Stimulated activated CD8-positive, alpha-beta memory T cell treated with anti-CD3 and anti-CD28 coated beads, Interleukin-7, amount 100 ng/mL, for 1 hour (primary cell): Measurements from ENCODE around the gene DYNLL2.
"Not testable (repeated sequence)": the region's sequence is repeated elsewhere in the genome, so short reads cannot be mapped to it uniquely, and the experiment has no call there.

Source experiments
- DNase-seq, 2 donors: peaks; one replicate each; pipeline ENCODE4 v3.0.0-alpha.2; 2020; ENCODE audit warnings: low read depth in 2 of 2

The DYNLL2 gene

DNA sequence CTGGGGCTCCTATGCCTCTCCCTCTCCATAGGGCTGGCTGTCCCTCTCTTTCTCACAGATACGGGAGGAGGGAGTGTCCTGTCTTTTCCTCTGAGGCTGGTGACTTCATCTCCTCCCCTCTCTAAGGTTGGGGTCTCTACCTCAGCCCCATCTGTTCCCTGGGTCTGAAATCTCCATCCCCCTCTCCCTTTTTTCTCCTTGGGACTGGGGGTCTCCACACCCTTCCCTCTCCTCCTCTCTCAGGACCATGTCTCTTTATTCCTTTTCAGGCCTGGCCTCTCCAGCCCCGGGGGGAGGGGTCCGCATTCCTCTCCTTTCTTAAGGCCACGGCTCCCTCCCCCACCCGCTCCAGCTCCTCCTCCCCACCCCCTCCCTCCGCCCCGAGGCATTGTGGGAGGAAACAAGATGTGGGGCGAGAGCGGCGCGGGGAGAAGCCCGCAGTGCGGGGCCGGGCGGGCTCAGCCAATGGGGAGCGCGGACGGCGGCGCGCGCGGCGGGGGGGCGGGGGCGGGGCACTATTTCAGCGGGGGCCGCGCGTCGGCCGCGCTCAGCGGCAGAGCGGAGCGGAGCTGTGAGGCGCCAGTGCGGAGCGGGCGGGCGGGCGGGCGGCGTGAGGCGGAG is at the start of gene DYNLL2:
Gene DYNLL2, plus strand, starts transcription at position 550 of the 621 bp plus-strand sequence. CDS start 3,672 bp downstream, outside the sequence.
- peak; percentile 77 to 78 for DNase-seq

DNA sequence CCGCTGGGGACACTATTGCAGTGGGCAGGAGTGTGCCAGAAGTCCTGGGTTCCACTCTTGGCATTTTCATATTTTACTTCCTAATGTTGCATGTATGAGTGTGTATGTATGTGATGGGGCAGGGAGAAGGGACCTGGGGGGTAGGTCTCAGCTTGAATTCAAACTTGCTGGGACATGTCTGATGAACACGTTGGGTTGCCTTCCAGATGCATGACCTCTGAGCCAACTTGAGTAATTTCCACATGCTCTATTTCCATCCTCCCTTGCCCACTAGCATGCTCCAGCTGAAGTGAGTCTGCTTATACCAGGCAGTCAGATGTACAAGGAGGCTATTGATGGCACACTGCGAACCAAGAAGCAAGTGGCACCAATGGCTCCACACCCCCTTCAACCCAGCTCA is 43.2 kb upstream of the DYNLL2 start:
- no peak for DNase-seq

DNA sequence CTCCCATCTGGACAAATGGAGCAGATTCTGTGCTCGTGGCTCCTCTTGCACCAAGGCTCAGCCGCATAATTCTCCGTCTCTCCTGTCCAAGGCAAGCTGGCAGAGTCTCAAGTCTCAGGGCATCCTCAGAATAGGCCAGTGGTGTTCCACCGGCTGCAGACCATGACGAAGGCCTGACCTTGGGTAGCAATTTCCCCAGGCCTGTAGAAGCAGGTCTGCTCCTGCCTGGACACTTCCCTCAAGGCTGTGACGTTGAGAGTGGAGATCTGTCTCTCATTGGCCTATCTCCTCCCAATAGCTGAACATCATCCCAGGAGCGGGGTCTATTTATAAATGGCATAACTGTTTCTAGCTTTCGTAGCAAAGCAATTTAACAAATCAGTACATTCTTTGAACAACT is 42.8 kb upstream of the DYNLL2 start:
- no peak for DNase-seq

DNA sequence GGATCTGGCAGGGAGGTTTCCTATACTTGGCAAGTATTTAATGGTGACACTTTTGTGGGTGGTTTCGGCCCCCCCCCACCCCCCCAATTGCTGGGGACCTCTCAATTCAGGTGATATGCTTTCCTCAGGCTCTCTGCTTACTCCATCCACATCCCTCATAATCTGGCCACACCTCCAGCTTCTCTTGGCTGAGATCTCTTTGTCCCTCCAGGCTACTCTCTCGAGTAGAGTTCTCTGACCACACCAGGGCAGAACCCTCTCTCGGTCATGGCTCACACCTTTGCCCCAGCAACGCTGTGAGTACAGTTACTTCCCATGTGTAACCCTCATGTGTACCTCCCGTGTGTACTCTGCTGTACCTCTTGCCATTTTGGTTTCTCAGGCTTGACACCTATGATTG is 42.1 kb upstream of the DYNLL2 start:
- DNase-seq = no peak

DNA sequence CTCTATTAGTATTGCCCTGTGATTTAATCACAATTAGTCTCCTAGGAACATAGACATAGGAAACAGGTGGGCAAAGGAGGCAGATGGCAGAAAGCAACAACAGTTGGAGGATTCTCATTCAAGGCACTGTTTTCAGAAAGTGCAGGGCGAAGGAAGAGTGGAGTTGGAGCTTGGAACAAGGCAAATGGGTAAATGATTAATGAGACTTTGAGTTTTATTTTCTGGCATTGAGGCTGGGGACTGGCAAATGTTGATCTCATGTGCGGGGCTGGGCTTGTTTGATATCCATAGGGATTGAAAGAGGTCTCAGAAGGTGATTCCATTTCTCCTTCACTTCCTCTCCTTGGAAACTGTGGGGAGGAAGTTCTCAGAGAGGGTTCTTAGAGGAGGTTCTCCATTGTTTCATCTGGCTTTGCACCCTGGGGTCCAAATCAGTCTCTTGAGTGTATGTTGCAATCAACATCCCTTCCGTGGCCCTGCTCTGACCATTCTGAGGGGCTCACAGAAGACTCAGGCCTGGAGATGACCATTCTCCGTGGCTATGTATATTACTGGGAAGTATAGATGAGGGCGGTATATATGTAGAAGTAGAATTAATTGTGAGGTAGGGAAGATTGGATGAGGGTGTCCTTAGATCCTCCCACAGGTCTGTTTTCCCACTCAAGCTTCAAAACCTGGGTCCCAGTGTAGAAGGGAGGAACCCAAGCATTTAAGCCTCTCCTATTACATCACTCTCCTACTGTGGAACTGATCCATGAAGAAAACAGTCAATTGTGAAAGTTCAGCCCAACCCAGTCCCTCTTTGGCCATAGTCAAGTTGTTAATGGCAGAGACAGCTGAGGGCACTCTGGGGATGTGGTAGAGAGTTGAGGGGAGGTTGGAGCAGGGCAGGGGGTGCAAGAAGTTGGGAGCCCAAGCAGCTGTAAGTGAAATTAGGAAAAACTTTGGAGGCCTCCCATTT is 39.7 kb upstream of the DYNLL2 start:
- DNase-seq = no peak

DNA sequence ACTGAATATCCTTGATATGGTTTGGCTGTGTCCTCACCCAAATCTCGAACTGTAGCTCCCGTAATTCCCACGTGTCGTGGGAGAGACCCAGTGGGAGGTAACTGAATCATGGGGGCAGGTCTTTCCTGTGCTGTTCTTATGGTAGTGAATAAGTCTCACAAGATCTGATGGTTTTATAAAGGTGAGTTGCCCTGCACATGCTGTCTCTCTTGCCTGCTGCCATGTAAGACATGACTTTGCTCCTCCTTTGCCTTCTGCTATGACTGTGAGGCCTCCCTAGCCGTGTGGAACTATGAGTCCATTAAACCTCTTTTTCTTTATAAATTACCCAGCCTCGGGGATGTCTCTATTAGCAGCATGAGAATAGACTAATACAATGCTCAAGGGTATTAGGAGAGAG is 39.0 kb upstream of the DYNLL2 start:
- not testable (repeated sequence) for DNase-seq

DNA sequence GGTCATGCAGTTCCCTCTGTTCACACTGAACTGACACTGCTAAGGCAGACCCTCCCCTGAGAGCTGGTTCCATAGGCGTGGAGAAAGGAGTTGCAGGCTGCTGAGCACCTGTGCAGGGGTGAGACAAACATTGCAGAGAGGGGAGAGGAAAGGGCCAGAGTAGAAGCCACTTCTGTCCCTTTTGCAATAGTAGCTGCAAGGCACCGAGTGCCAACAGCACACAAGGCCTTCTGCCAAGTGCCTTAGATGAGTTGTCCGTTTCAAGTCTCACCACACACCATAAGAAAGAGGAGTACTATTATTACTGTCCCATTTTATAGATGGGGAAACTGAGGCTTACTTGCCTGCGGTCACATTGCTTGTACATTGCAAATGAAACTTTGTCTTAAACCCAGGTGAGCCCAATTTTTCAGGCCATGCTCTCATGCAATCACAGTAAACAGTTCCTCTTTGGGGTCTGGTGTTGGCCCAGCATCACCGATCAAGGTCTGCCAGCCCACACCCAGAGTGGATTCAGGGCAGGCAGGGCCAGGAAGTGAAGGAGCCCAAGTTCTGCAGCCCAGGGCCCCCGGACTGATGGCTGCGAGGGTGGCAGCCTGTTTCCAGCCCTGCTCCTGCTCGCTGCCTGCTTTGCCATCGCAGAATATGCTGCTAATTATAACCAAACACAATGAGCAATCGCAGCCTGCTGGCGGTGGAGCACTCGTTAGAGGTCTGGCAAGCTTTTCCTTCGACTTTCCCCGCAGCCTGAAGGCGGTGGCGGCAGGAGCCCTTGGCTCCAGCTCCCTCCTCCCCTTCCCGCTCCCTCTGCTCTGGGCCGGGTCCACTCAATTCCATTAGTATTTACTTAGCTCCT is 36.8 kb upstream of the DYNLL2 start:
- no peak for DNase-seq

DNA sequence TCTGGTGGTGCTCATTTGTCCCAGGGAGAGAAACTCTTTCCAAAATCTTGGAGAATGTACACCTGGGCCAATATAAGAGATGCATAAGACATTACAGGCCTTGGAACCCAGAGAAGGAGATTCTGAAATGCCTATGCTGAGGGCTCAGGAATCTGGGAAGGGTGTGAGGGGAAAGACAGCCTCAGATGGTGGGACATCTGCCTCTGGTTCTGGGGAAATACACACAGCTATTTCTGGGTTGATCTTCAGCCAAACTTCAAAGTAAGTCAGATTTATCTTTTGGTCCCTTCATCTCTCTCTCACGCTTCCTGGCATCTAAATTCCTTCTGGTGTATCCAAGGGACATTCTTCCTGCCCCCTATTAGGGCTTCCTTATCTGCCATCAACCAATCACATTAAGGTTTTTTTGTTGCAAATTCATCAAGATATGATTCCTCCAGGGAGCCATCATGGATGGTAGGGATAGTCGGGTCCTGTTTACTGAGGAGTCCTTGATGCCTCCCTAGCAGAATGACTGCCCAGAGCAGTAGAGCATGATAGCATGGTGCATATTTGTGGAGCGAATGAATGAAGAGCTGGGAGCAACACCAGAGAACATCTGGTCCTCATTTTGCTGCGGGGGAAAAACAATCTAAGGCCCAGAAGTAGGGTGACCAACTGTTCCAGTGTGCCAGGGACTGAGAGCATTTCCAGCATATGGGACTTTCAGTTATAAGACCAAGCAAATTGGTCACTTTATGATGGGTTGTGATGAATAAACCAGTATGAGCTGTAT is 35.7 kb upstream of the DYNLL2 start:
- DNase-seq = no peak

DNA sequence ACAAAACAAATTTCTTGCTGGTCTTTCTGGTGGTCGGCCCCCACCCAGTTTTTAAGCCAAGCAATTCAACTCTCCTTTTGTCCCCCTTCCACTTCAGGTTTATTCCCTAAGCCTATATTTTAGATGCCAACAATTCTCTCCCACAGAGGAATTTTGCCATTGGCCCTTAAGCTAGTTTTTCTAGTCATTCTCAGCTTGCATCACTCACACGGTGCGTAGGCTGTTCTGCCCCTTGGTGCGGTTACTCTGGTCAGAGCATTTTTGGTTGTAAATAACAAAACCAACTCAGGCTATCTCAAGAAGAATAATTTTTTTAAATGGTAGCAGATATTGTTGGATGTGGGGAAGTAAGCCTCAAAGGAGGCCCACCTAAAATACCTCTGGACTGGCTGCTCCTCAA is 33.7 kb upstream of the DYNLL2 start:
- no peak for DNase-seq

DNA sequence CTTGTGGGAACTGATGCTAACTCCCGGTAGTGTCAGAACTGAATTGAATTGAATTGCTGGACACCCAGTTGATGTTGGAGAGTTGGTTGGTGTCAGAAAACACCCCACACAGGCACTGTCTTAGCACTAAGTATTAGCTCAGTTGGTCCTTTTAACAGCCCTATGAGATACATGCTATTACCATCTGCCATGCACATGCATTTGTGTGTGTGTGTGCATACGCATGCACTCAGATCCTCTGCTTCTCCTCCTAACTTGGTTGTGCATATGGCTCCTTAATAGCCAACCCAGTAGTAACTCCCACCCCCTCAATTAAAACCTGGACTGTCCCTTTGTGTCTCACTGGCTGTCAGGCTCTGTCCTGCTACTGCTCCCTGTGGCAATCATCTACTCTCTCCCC is 32.3 kb upstream of the DYNLL2 start:
- no peak for DNase-seq

DNA sequence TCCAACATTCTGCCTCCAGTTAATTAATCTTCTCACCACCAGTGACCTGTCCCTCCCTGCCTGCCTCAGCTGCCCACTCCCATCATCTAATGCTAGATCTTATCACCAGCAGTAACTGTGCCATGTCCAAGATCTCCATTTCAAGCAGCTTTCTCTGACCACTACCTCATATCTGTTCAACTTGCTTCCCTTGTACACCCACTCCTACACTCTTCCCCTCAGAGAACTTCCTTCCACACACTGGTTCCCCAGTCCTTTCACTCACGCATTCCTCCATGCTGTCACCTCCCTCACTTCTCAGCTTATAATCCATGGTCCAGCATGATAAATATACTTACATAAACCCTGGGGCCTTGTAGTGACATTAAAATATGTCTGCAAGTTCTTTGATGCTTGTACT is 31.8 kb upstream of the DYNLL2 start:
- no peak for DNase-seq

DNA sequence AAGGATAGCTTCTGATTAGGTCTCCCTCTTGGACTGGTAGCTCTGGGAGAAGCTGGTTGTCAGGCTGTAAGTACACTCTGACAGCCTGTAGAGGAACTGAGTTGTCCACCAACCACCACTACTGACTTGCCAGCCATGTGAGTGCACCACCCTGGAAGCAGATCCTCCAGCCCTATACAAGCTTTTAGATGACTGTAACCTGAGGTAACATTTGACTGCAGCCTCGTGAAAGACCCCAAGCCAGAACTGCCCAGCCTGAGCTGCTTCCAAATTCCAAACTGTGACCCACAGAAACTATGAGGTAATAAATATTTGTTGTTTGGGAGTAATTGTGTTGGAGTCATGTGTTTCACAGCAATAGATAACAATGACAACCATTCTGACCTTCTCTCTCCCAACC is 30.8 kb upstream of the DYNLL2 start:
- DNase-seq = no peak

DNA sequence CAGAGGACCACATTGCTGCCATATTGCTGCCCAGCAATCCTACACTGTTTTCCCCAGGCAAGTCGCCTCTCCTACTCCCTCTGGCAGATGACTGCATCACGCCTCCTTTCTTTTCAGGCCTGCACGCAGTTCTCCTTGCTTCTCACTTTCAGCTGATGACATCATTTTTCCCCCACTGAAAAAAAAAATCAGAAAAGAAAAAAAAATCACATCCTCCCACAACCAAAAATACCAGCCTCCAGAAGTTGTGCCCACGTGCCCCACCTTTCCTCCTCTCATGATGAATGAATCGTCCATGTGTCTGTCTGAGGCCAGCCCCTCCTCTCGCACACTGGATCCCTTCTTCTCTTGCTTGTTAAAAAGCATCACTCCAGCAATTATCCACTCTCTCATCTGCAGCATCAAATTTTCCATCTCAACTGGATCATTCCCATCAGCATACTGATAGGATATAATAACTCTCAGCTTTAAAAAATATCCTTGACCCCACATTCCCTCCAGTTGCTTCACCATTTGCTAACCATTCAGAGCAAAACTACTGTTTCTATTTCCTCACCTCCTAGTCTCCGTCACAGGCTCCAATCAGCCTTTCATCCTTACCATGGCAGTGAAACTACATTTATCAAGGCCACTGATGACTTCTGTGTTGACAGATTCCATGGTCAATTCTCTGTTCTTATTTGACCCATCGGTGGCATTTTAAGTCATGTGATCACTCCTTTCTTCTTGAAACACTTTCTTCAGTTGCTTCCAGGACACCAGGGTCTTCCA is 30.1 kb upstream of the DYNLL2 start:
- no peak for DNase-seq

DNA sequence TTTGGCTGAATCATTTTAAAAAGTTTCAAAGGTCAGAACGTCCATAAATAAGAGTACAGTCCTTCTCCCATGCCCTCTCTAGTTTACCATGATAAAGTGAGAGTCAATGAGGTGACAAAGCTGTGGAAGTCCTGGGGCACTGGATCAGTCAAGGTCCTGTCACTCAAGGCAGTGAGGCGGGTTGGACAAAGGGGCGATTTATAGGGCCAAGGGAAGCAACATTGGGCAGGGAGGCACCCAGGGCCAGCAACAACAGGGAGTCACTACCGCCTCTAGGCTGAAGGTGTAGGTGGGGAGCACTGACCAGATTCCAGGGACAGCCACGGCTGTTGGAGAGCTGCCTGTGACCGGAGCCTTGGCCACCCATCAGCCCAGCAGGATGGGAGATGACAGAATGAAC is 28.6 kb upstream of the DYNLL2 start:
- DNase-seq = no peak

DNA sequence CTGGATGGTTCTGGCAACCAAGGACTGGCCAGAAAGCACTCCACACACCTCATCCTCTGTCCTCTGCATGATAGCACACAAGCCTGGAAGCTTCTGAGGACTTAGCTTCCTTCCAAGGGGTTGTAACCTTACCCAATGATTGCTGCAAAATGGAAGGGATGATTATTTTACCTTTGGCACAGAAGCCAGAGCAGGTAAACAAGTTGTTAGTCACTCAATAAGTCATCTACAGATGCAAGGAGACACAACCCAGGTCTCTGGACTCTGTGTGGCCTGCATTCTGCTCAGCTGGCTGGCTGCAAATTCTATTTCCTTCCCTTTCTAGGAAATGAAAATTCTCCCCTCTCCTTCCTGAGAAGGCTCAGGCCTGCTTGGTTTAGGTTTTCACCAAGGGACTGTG is 26.7 kb upstream of the DYNLL2 start:
- DNase-seq = no peak

DNA sequence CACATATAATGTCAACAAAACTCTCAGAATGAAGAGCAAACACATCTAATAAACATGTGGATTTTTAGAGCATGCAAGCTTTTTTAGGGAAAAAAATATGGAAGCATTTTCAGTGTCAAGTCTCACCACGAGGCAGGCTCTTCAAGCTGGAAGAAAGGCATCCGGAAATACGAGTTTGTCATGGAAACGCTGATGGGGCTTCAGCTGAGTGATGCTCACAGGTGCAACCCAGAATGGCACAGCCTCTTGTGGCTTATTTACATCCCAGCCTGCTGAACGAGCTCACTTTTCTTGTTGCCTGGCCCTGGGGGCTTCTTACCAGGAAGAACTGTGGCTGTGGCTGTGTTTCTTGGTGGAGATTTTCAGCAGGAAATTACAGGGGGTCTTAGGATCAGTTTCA is 24.1 kb upstream of the DYNLL2 start:
- no peak for DNase-seq

DNA sequence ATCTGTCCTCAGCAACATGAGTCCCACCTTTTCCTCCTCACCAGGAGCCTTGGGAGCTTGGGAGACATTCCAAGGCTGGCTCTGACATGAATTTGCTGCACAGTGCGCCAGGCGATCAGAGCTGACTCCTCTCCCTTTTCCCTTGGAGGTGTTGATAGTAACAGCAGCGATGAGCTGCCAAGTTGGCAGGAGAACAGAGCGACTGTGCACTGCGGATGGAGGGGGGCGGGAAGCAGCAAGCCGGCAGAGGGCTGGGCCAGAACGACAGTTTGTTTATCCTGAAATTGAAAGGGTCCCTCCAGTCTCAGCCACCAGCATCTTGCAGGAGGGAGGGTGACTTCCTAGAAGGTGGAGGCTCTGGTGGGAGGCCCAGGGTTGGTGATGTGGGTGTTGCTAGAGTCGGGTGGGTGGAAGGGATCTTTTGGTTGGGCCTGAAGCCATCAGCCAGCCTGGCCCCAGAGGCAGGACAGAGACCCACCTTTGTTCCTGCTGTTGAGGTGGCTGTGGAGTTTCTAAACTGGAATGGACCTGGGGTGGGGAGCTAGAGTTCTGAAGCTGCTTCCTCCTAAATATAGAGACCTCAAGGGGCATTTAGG is 22.5 kb upstream of the DYNLL2 start:
- DNase-seq = no peak

DNA sequence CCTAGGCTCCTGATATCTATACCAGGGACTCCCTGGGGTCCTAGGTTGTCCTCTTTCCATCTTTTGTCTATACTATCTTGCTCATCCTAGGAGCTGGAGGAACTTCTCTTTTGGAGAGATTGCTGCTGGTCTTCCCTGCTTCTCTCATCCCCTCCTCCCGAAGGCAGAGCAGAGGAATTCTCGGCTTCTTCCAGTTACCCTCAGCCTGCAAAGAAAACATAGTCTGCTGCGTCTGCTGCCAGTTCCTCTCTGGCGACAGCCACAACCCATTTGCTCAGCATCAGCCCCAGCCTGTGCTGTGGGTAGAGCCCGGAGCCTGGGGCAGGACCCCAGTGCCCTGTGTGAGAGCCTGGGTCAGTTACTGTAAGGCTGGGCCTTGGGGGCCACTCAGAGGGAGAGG is 21.5 kb upstream of the DYNLL2 start:
- DNase-seq = no peak

DNA sequence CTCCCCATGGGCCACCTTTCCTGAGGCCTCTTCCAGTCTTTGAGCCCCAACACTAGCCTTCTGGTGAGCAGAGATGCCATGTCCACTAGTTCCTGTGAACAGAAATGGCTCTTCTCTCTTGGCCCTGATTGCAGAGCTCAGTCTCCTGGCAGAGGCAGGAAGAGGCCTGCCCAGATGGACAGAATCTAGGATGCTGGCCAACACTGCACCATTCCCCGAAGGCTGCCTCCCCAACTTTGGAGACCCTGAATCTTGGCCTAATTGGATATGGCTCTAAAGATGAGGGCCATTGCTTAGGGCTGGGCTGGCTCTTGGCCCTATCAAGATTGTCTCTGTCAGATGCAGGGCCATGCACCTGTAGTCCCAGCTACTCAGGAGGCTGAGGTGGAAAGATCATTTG is 18.0 kb upstream of the DYNLL2 start:
- DNase-seq = no peak

DNA sequence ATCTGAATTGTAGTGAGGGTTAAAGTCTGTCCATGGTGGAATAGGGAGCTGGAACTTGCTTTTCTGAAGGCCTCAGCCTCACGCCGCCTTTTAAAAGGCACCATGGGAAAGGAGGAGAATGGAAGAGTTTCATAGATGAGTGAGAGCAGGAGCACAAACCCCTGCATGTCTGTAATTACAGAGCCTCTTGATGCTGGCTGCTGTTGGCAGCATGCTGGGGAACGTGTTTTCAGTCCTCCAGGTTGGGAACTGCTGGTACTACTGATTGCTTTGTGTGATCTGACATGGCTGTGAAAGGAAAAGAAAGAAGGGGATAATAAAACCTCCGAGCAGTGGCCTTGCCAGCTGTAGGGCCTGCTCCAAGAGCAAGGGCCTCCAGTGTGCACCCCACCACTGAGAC is 16.8 kb upstream of the DYNLL2 start:
- DNase-seq = no peak
